Liver (tissue), 3 donors: ENCODE measurements around the gene FBXW4.

Experiments
- EGR1 ChIP-seq, 2 donors: IDR thresholded peaks; 2 replicates each; pipeline ENCODE4 v1.6.1; 2016 to 2018; ENCODE audit warnings: antibody characterized with exemption in 2 of 2, low read depth in 2 of 2
- FOXA2 ChIP-seq: IDR thresholded peaks from 2 replicates; pipeline ENCODE4 v1.6.1; 2016; ENCODE audit warnings: antibody characterized with exemption
- GABPA ChIP-seq, 2 donors: IDR thresholded peaks in 1 of 2; conservative IDR thresholded peaks in 1 of 2; 2 replicates each; pipeline ENCODE4 v1.6.1; 2016; ENCODE audit warnings: antibody characterized with exemption in 2 of 2, mild to moderate bottlenecking in 1 of 2, moderate library complexity in 1 of 2
- HNF4A ChIP-seq, 2 donors: conservative IDR thresholded peaks; 2 replicates each; pipeline ENCODE4 v1.6.1; 2016; ENCODE audit warnings: antibody characterized with exemption in 2 of 2, mild to moderate bottlenecking in 2 of 2
- JUND ChIP-seq, 2 donors: IDR thresholded peaks; 2 replicates each; pipeline ENCODE4 v1.6.1; 2016; ENCODE audit warnings: antibody characterized with exemption in 2 of 2
- RAD21 ChIP-seq, 2 donors: IDR thresholded peaks; 2 replicates each; pipeline ENCODE4 v1.6.1; 2016; ENCODE audit warnings: antibody characterized with exemption in 2 of 2, mild to moderate bottlenecking in 2 of 2
- SP1 ChIP-seq: IDR thresholded peaks from 2 replicates; pipeline ENCODE4 v1.6.1; 2018; ENCODE audit warnings: antibody characterized with exemption, mild to moderate bottlenecking
- TAF1 ChIP-seq: conservative IDR thresholded peaks from 2 replicates; pipeline ENCODE4 v1.6.1; 2016; ENCODE audit warnings: antibody characterized with exemption, mild to moderate bottlenecking
- YY1 ChIP-seq: IDR thresholded peaks from 2 replicates; pipeline ENCODE4 v1.6.1; 2016; ENCODE audit warnings: antibody characterized with exemption, mild to moderate bottlenecking
- TF ChIP-seq, protein P1 (sequence below): IDR thresholded peaks from 2 replicates; pipeline ENCODE4 v1.6.1; 2016; ENCODE audit warnings: antibody characterized with exemption, mild to moderate bottlenecking
- TF ChIP-seq, protein P2 (sequence below): fragments of 150-350 bp; IDR thresholded peaks from 2 replicates; pipeline ENCODE4 v1.5.1; 2017; ENCODE audit warnings: improper control_type of control experiment, low read depth, low read length; ENCODE audit not compliant: missing input control
- TF ChIP-seq, protein P3 (sequence below): IDR thresholded peaks from 2 replicates; pipeline ENCODE4 v1.6.1; 2016; ENCODE audit warnings: antibody characterized with exemption
- TF ChIP-seq, protein P4 (sequence below): IDR thresholded peaks from 2 replicates; pipeline ENCODE4 v1.6.1; 2016; ENCODE audit warnings: antibody characterized with exemption
- donor health status: healthy.
- donor health status: healthy.

DNA sequence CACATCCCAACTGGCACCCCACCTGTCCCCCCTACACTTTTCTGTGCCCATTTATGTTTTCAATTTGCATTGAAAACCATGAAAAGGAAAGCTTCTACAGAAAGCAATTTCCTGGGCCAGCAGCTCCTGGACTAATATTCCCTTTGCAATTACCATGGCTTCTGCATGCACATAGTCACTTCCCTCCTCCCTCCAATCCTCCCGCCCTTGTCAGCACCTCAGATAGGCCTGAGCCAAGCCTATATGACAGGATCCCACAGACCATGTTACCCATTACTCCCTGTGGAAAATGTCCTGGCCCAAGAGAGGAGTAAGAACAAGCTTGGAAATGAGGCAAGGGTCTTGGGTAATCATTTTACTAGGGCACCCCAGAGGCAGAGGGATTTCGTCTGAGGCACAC lies 38.1 kb downstream of the FBXW4 start:
- no peak for TF ChIP-seq SP1
- TF ChIP-seq, protein P1, sequence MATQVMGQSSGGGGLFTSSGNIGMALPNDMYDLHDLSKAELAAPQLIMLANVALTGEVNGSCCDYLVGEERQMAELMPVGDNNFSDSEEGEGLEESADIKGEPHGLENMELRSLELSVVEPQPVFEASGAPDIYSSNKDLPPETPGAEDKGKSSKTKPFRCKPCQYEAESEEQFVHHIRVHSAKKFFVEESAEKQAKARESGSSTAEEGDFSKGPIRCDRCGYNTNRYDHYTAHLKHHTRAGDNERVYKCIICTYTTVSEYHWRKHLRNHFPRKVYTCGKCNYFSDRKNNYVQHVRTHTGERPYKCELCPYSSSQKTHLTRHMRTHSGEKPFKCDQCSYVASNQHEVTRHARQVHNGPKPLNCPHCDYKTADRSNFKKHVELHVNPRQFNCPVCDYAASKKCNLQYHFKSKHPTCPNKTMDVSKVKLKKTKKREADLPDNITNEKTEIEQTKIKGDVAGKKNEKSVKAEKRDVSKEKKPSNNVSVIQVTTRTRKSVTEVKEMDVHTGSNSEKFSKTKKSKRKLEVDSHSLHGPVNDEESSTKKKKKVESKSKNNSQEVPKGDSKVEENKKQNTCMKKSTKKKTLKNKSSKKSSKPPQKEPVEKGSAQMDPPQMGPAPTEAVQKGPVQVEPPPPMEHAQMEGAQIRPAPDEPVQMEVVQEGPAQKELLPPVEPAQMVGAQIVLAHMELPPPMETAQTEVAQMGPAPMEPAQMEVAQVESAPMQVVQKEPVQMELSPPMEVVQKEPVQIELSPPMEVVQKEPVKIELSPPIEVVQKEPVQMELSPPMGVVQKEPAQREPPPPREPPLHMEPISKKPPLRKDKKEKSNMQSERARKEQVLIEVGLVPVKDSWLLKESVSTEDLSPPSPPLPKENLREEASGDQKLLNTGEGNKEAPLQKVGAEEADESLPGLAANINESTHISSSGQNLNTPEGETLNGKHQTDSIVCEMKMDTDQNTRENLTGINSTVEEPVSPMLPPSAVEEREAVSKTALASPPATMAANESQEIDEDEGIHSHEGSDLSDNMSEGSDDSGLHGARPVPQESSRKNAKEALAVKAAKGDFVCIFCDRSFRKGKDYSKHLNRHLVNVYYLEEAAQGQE = no peak
- TF ChIP-seq, protein P2, sequence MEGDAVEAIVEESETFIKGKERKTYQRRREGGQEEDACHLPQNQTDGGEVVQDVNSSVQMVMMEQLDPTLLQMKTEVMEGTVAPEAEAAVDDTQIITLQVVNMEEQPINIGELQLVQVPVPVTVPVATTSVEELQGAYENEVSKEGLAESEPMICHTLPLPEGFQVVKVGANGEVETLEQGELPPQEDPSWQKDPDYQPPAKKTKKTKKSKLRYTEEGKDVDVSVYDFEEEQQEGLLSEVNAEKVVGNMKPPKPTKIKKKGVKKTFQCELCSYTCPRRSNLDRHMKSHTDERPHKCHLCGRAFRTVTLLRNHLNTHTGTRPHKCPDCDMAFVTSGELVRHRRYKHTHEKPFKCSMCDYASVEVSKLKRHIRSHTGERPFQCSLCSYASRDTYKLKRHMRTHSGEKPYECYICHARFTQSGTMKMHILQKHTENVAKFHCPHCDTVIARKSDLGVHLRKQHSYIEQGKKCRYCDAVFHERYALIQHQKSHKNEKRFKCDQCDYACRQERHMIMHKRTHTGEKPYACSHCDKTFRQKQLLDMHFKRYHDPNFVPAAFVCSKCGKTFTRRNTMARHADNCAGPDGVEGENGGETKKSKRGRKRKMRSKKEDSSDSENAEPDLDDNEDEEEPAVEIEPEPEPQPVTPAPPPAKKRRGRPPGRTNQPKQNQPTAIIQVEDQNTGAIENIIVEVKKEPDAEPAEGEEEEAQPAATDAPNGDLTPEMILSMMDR = no peak
- TF ChIP-seq YY1 = no peak
- no peak for TF ChIP-seq HNF4A (conservative IDR thresholded peaks at IDR 0.05)
- TF ChIP-seq, protein P3, sequence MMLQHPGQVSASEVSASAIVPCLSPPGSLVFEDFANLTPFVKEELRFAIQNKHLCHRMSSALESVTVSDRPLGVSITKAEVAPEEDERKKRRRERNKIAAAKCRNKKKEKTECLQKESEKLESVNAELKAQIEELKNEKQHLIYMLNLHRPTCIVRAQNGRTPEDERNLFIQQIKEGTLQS = no peak
- no peak for TF ChIP-seq EGR1 (IDR thresholded peaks at IDR 0.05; ENCODE audit: low read depth in 2 of 2)
- TF ChIP-seq GABPA (IDR thresholded peaks at IDR 0.05 in 1 of 2, conservative IDR thresholded peaks at IDR 0.05 in 1 of 2) = no peak
- TF ChIP-seq RAD21 (IDR thresholded peaks at IDR 0.05) = no peak
- no peak for TF ChIP-seq TAF1
- no peak for TF ChIP-seq FOXA2
- TF ChIP-seq, protein P4, sequence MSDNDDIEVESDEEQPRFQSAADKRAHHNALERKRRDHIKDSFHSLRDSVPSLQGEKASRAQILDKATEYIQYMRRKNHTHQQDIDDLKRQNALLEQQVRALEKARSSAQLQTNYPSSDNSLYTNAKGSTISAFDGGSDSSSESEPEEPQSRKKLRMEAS = no peak
- no peak for TF ChIP-seq JUND (IDR thresholded peaks at IDR 0.05)
